SK-N-MC (cell line): Measurements from ENCODE around the gene FBXL22.

Experiments
- DNase-seq: peaks from one replicate; pipeline ENCODE4 v3.0.0-alpha.2; 2011; ENCODE audit warnings: low read depth, low spot score
- H3K27ac ChIP-seq: fragments of 200-600 bp; sonication (generic); 2 replicates; pipeline ENCODE4 v1.5.1; 2016; ENCODE audit warnings: mixed run types
- H3K36me3 ChIP-seq: fragments of 200-600 bp; sonication (generic); 2 replicates; pipeline ENCODE4 v1.6.1; 2017; ENCODE audit warnings: antibody characterized with exemption, low read length, mixed read lengths; ENCODE audit not compliant: insufficient read depth
- H3K4me3 ChIP-seq: fragments of 200-600 bp; sonication (generic); 2 replicates; pipeline ENCODE4 v1.5.1; 2016
- H3K9ac ChIP-seq: fragments of 200-600 bp; sonication (generic); 2 replicates; pipeline ENCODE4 v1.8.0; 2017; ENCODE audit warnings: mixed run types, mixed read lengths; ENCODE audit not compliant: insufficient read length
- H3K9me3 ChIP-seq: fragments of 200-600 bp; sonication (generic); 2 replicates; pipeline ENCODE4 v1.6.1; 2017; ENCODE audit warnings: low read depth, mild to moderate bottlenecking, antibody characterized with exemption, low read length, moderate library complexity, mixed read lengths
- EZH2 ChIP-seq: fragments of 200-600 bp; sonication (generic); IDR thresholded peaks from one replicate; pipeline ENCODE4 v1.6.1; 2017; ENCODE audit warnings: antibody characterized with exemption
- FOXP2 ChIP-seq: optimal IDR thresholded peaks from 2 replicates; pipeline ENCODE3; 2011; ENCODE audit warnings: mild to moderate bottlenecking, moderate library complexity; ENCODE audit not compliant: insufficient read depth; ENCODE audit errors: extremely low read length, control extremely low read depth
- POLR2AphosphoS5 ChIP-seq: IDR thresholded peaks from 2 replicates; pipeline ENCODE4 v1.6.1; 2012; ENCODE audit warnings: mild to moderate bottlenecking, low read depth, low read length, borderline replicate concordance

The FBXL22 gene

DNA sequence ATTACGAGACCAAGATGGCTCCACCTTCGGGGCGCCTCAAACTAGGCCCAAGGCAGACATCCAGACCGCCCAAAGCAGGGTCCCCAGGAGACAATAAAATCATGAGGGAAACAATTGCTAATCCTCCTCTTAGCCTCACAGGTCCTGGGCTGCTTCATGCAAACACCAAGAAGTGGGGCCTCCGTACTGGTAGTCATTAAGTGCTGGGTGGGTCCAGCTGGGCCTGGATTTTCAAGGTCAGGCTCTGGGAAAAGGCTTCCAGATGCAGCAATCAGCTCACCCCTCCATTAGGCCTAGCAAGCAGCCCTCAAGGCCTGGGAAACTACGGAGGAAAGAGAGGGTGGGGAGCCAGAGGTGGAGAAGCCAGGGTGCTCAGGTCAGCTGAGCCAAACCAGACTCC, 634 bp downstream of the FBXL22 start:
- Histone ChIP-seq H3K9me3 (no peaks in the 10 kb centered on the region), H3K4me3 (no peak overlapping the region), H3K27ac (no peak overlapping the region), H3K9ac (no peak overlapping the region), H3K36me3 (peaks cover 18% of the 10 kb centered on the region)
- TF ChIP-seq EZH2 = no peak
- DNase-seq = no peak

DNA sequence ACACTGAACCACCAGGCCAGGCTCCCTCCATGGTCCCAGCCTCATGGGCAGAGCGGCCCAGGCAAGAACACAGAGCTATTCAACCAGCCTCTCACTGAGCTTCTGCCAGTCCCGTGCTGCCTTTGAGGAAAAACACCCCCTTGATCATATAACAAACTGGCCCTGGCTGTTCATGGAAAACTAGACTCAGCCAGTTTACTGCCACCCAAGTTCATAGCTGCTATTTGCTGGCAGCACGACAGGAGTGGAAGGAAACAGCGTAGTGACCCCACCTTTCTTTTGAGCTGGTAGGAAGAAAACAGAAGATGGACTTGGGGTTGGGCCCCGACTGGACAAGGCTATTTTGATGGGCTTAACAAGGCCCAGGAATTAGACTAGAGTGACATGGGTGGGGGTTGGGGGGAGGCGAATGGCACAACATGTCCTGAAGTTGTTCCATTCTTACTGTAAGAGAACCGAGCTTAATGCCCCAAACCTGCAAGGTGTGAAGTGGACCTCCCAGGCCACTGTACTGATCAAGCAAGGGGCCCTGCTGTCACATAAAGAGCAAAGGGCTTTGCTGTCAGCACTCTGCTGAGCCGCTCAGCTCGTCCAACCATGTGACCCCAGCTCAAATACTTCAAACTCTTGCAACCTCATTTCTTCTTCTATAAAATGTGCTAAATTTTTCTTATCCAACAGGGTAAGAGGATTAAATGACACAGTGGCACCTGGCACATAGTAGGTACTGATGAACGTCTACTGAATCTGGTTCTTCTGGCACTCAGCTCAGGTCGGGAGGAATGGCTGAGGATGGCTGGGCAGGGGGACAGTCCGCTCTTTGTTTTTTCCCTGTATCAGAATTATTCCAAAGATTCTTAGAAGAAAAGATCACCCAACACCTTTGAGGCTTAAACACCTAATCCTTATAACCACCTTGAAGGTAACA, 1.6 kb downstream of the FBXL22 start:
- H3K9me3 ChIP-seq = no peaks in the 10 kb centered on the region
- no peak for DNase-seq
- H3K4me3 ChIP-seq = no peak overlapping the region
- H3K27ac ChIP-seq = no peak overlapping the region
- peaks cover 8% of the 10 kb centered on the region for H3K36me3 ChIP-seq
- H3K9ac ChIP-seq = no peak overlapping the region
- TF ChIP-seq EZH2 (no peak), POLR2AphosphoS5 (no peak), FOXP2 (no peak)

DNA sequence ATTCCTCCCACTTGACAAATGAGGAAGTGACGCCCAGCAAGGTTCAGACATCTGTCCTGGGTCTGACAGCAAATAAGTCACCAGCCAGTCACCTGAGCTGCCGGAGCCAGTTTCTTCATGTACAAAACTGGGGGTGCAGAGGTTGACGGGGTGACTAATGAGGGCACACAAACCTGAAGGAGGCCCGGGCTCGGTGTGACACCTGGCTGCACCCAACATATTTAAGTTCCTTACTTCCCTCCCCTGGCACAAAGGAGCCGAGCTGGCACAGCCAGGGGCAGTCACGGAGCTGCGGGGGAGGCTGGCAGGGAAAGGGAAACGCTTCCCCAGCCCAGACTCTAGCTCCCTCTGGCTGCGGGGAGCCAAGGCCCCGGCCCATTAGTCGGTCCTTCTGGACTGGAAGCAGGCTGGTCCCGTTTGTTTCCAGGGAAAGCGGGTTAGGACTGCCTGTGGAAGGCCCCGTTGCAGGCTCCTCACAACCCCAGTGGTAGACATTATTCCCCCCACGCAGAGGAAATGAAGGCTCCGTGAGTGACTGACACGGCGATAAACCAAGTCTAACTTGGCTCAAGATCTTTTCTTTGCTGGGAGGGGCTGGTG, 2.3 kb downstream of the FBXL22 start:
- TF ChIP-seq POLR2AphosphoS5 (no peak), EZH2 (no peak), FOXP2 (no peak)
- DNase-seq = no peak
- no peak overlapping the region for H3K4me3 ChIP-seq
- H3K27ac ChIP-seq = no peak overlapping the region
- no peaks in the 10 kb centered on the region for H3K9me3 ChIP-seq
- H3K36me3 ChIP-seq = peaks cover 2% of the 10 kb centered on the region; the same call in 1 of the 2 replicates
- no peak overlapping the region for H3K9ac ChIP-seq

GRCh38 chr15:63600001-63600615, 2.9 kb downstream of the FBXL22 start:
- H3K4me3 ChIP-seq = peak overlapping the region; percentile 44
- no peak overlapping the region for H3K9ac ChIP-seq
- no peak for DNase-seq
- H3K27ac ChIP-seq = no peak overlapping the region
- TF ChIP-seq POLR2AphosphoS5 (no peak), EZH2 (no peak), FOXP2 (no peak)
- no peaks in the 10 kb centered on the region for H3K36me3 ChIP-seq
- no peaks in the 10 kb centered on the region for H3K9me3 ChIP-seq

DNA sequence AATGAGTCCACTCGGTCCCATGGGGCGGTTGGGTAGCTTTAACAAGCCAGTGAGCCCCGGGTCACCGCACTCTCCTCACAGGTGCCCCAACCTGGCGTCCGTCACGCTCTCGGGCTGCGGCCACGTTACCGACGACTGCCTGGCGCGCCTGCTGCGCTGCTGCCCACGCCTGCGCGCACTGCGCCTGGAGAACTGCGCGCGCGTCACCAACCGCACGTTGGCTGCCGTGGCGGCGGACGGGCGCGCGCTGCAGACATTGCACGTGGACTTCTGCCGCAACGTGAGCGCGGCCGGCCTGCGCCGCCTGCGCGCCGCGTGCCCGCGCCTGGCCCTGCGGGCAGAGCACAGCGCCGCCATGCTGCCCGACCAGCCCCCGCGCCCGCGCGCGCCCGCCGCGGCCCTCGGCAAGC, 3.4 kb downstream of the FBXL22 start:
- DNase-seq = no peak
- Histone ChIP-seq H3K9ac (no peak overlapping the region), H3K36me3 (no peaks in the 10 kb centered on the region), H3K4me3 (peak overlapping the region; percentile 79), H3K9me3 (no peaks in the 10 kb centered on the region), H3K27ac (no peak overlapping the region)
- TF ChIP-seq POLR2AphosphoS5 (peak; percentile 89), EZH2 (no peak)

DNA sequence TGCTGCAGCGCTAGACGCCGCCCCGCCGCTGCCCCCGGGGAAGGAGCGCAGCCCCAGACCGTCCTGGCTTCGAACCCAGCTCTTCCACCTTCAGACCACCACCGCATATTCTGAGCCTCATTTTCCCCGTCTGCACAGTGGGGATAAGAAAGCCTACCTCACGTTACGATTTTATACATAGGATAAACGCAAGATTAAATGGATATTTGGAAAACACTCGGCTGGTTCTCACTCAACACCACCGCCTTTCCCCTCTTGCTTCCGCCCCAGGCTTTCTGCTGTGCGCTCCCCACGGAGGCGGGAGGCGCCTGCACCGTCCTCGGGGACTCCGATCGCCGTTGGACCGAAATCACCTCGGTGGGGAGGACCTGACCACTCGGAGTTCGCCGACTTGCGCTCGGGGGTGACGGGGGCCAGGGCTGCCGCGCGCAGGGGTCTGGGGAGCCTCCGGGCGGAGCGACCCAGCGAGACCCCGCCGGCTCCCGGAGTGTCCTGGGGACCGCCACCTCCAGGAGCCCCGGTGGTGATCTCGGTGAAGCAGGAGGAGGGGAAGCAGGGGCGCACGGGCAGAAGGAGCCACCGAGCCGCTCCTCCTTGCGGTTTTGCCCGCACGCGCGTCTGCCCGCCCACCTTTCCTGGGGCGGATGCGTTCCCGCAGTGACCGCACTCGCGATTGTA, 4.0 kb downstream of the FBXL22 start:
- no peak for DNase-seq
- H3K4me3 ChIP-seq = peak overlapping the region; percentile 79

DNA sequence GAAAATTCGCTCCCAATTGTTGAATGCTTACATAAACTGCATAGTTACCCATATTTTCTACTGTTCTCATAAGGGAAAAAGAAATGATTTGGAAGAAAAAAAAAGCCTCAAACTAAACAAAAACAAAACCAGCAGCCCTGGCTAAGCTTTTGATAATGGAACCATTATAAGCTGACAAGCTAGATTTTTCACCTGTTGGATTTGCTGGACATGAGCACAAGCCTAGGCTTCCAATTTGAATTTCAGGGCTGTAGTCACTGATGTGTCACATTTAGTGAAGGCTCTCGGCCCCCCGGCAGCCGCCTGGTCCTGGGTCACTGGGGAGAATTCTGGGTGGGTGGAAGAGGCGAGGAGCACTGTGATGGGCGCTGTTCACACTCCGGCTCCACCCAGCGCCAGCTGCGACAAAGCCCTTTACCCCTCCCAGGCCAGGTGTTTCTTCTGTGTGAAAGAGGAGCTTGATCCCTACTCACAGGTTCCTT, 4.6 kb downstream of the FBXL22 start:
- no peak for DNase-seq
- Histone ChIP-seq H3K27ac (no peak overlapping the region), H3K4me3 (peak overlapping the region; percentile 79)

More for the DNA sequence above, 4.0 kb downstream of the FBXL22 start:
- peak overlapping the region; percentile 62 for H3K9ac ChIP-seq
- H3K9me3 ChIP-seq = no peaks in the 10 kb centered on the region
- H3K36me3 ChIP-seq = no peaks in the 10 kb centered on the region
- H3K27ac ChIP-seq = no peak overlapping the region
- TF ChIP-seq FOXP2 (no peak), EZH2 (no peak), POLR2AphosphoS5 (no peak)

GRCh38 chr15:63602595-63602994, 5.4 kb downstream of the FBXL22 start:
- TF ChIP-seq FOXP2 (no peak), POLR2AphosphoS5 (no peak), EZH2 (no peak)
- no peak for DNase-seq
- H3K27ac ChIP-seq = no peak overlapping the region
- H3K4me3 ChIP-seq = no peak overlapping the region
- H3K9me3 ChIP-seq = no peaks in the 10 kb centered on the region
- peaks cover under 1% of the 10 kb centered on the region; the same call in 1 of the 2 replicates for H3K36me3 ChIP-seq
- H3K9ac ChIP-seq = no peak overlapping the region

More for the DNA sequence above, 4.6 kb downstream of the FBXL22 start:
- Histone ChIP-seq H3K9ac (no peak overlapping the region), H3K36me3 (no peaks in the 10 kb centered on the region), H3K9me3 (no peaks in the 10 kb centered on the region)
- TF ChIP-seq POLR2AphosphoS5 = no peak
- no peak for TF ChIP-seq EZH2
- TF ChIP-seq FOXP2 = no peak
